Peyer's patch (tissue), 4 donors: ENCODE data around the gene CSRP1.

ENCODE experiments used
- CTCF ChIP-seq, 6 experiments: fragments of 450-650 bp in 4 of 6; fragments of 200-600 bp in 2 of 6; sonication (generic) in 1 of 6; IDR thresholded peaks; one replicate each; pipeline ENCODE4 v1.5.1; 2017 to 2019; ENCODE audit warnings: antibody characterized with exemption in 6 of 6, mild to moderate bottlenecking in 3 of 6, moderate library complexity in 1 of 6
- POLR2A ChIP-seq, 2 donors: fragments of 450-650 bp; IDR thresholded peaks; one replicate each; pipeline ENCODE4 v1.5.1; 2017; ENCODE audit warnings: antibody characterized with exemption in 2 of 2, mild to moderate bottlenecking in 2 of 2, moderate library complexity in 2 of 2

GRCh38 chr1:201456499-201457309 is 50.2 kb downstream of the CSRP1 start:
- TF ChIP-seq POLR2A (IDR thresholded peaks at IDR 0.05) (no peak), CTCF (IDR thresholded peaks at IDR 0.05) (no peak)
